SK-N-SH treated with all-trans-retinoic acid at 6 μM for 48 hours (cell line): ENCODE results near the gene UBE2Q1.

Experiments used
- ATAC-seq: fragments of 200-7000 bp; cut with Tn5 transposase; 3 replicates; pipeline ENCODE4 v1.9.1; 2020; ENCODE audit warnings: mild to moderate bottlenecking, moderate library complexity
- BACH2 ChIP-seq: fragments of 250-450 bp; sonication (Bioruptor Pico); IDR thresholded peaks from 2 replicates; pipeline ENCODE4 v1.9.0; 2021; ENCODE audit warnings: mild to moderate bottlenecking, borderline replicate concordance
- CSDC2 ChIP-seq: fragments of 250-450 bp; sonication (Bioruptor Pico); IDR thresholded peaks from 2 replicates; pipeline ENCODE4 v1.5.0; 2020; ENCODE audit warnings: mild to moderate bottlenecking, moderate library complexity
- ESRRG ChIP-seq: fragments of 250-450 bp; sonication (Bioruptor Pico); IDR thresholded peaks from 2 replicates; pipeline ENCODE4 v1.6.1; 2021; ENCODE audit warnings: mild to moderate bottlenecking
- GLIS3 ChIP-seq: fragments of 250-450 bp; sonication (Bioruptor Pico); IDR thresholded peaks from 2 replicates; pipeline ENCODE4 v1.5.0; 2020; ENCODE audit warnings: mild to moderate bottlenecking, moderate library complexity
- ISL1 ChIP-seq: fragments of 250-450 bp; sonication (Bioruptor Pico); IDR thresholded peaks from 2 replicates; pipeline ENCODE4 v2.1.2; 2022; ENCODE audit warnings: mild to moderate bottlenecking, moderate library complexity
- OSR1 ChIP-seq: fragments of 250-450 bp; sonication (Bioruptor Pico); IDR thresholded peaks from 2 replicates; pipeline ENCODE4 v1.8.0; 2022; ENCODE audit warnings: moderate library complexity, mild to moderate bottlenecking, inconsistent platforms
- PATZ1 ChIP-seq: fragments of 250-450 bp; sonication (Bioruptor Pico); IDR thresholded peaks from 2 replicates; pipeline ENCODE4 v1.8.0; 2020; ENCODE audit warnings: mild to moderate bottlenecking, moderate library complexity, borderline replicate concordance
- PPARA ChIP-seq: fragments of 250-450 bp; sonication (Bioruptor Pico); IDR thresholded peaks from 2 replicates; pipeline ENCODE4 v1.5.0; 2020; ENCODE audit warnings: mild to moderate bottlenecking, borderline replicate concordance
- RARB ChIP-seq: fragments of 250-450 bp; sonication (Bioruptor Pico); IDR thresholded peaks from 2 replicates; pipeline ENCODE4 v1.8.0; 2021; ENCODE audit warnings: mild to moderate bottlenecking, moderate library complexity
- TCF4 ChIP-seq: fragments of 250-450 bp; sonication (Bioruptor Pico); IDR thresholded peaks from 2 replicates; pipeline ENCODE4 v1.8.0; 2021; ENCODE audit warnings: mild to moderate bottlenecking, moderate library complexity, borderline replicate concordance
- TOX ChIP-seq: fragments of 250-450 bp; sonication (Bioruptor Pico); IDR thresholded peaks from 2 replicates; pipeline ENCODE4 v1.8.0; 2021; ENCODE audit warnings: mild to moderate bottlenecking, moderate library complexity, borderline replicate concordance
- TSHZ2 ChIP-seq: fragments of 250-450 bp; sonication (Bioruptor Pico); IDR thresholded peaks from 2 replicates; pipeline ENCODE4 v1.5.0; 2020; ENCODE audit warnings: mild to moderate bottlenecking, moderate library complexity
- ZC3H10 ChIP-seq: fragments of 250-450 bp; sonication (Bioruptor Pico); IDR thresholded peaks from 2 replicates; pipeline ENCODE4 v1.5.1; 2021; ENCODE audit warnings: mild to moderate bottlenecking, moderate library complexity
- ZFP3 ChIP-seq: fragments of 250-450 bp; sonication (Bioruptor Pico); IDR thresholded peaks from 2 replicates; pipeline ENCODE4 v1.5.0; 2020; ENCODE audit warnings: mild to moderate bottlenecking, moderate library complexity
- ZFP30 ChIP-seq: fragments of 450-650 bp; formaldehyde crosslinking; IDR thresholded peaks from 2 replicates; pipeline ENCODE4 v1.5.0; 2022; ENCODE audit warnings: mild to moderate bottlenecking, moderate library complexity
- ZNF565 ChIP-seq: fragments of 450-650 bp; formaldehyde crosslinking; conservative IDR thresholded peaks from 2 replicates; pipeline ENCODE4 v1.5.0; 2020; ENCODE audit warnings: low read depth, mild to moderate bottlenecking, moderate library complexity
- ZNF70 ChIP-seq: fragments of 450-650 bp; formaldehyde crosslinking; IDR thresholded peaks from 2 replicates; pipeline ENCODE4 v1.5.0; 2020; ENCODE audit warnings: mild to moderate bottlenecking, moderate library complexity
- ZNF8 ChIP-seq: fragments of 450-650 bp; formaldehyde crosslinking; IDR thresholded peaks from 2 replicates; pipeline ENCODE4 v1.5.0; 2020; ENCODE audit warnings: mild to moderate bottlenecking, moderate library complexity
- TF ChIP-seq, protein P1 (sequence below): fragments of 250-450 bp; sonication (Bioruptor Pico); IDR thresholded peaks from 2 replicates; pipeline ENCODE4 v1.5.1; 2021; ENCODE audit warnings: mild to moderate bottlenecking, moderate library complexity
- TF ChIP-seq, protein P2 (sequence below): fragments of 250-450 bp; sonication (Bioruptor Pico); IDR thresholded peaks from 2 replicates; pipeline ENCODE4 v1.8.0; 2021; ENCODE audit warnings: low read depth, mild to moderate bottlenecking, moderate library complexity, borderline replicate concordance

UBE2Q1 gene

GRCh38 chr1:154578058-154578418 is 19.6 kb upstream of the UBE2Q1 start:
- TF ChIP-seq TSHZ2 (CRISPR knock-in tag) (no peak), OSR1 (CRISPR knock-in tag) (no peak), TOX (CRISPR knock-in tag) (no peak), ZNF565 (CRISPR knock-in tag) (no peak), PATZ1 (CRISPR knock-in tag) (no peak), PPARA (CRISPR knock-in tag) (no peak), ESRRG (CRISPR knock-in tag) (no peak), ZFP30 (CRISPR knock-in tag) (no peak), ZNF70 (CRISPR knock-in tag) (no peak), CSDC2 (no peak), ZNF8 (CRISPR knock-in tag) (no peak), RARB (no peak), TCF4 (CRISPR knock-in tag) (no peak)
- TF ChIP-seq, protein P1, sequence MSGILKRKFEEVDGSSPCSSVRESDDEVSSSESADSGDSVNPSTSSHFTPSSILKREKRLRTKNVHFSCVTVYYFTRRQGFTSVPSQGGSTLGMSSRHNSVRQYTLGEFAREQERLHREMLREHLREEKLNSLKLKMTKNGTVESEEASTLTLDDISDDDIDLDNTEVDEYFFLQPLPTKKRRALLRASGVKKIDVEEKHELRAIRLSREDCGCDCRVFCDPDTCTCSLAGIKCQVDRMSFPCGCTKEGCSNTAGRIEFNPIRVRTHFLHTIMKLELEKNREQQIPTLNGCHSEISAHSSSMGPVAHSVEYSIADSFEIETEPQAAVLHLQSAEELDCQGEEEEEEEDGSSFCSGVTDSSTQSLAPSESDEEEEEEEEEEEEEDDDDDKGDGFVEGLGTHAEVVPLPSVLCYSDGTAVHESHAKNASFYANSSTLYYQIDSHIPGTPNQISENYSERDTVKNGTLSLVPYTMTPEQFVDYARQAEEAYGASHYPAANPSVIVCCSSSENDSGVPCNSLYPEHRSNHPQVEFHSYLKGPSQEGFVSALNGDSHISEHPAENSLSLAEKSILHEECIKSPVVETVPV (CRISPR knock-in tag) = no peak
- ATAC-seq = 0 out of 3 replicates have a peak, but pooled peaks have one; percentile 1

GRCh38 chr1:154577346-154578057 is 19.0 kb upstream of the UBE2Q1 start:
- ATAC-seq = no peak; the same call in 1 of the 3 replicates
- TF ChIP-seq BACH2 (CRISPR knock-in tag) (no peak), CSDC2 (no peak), OSR1 (CRISPR knock-in tag) (no peak), ZFP3 (CRISPR knock-in tag) (no peak), TOX (CRISPR knock-in tag) (no peak), ZFP30 (CRISPR knock-in tag) (no peak), ZNF70 (CRISPR knock-in tag) (no peak), GLIS3 (CRISPR knock-in tag) (no peak), RARB (no peak), ZC3H10 (CRISPR knock-in tag) (no peak)
- TF ChIP-seq, protein P2, sequence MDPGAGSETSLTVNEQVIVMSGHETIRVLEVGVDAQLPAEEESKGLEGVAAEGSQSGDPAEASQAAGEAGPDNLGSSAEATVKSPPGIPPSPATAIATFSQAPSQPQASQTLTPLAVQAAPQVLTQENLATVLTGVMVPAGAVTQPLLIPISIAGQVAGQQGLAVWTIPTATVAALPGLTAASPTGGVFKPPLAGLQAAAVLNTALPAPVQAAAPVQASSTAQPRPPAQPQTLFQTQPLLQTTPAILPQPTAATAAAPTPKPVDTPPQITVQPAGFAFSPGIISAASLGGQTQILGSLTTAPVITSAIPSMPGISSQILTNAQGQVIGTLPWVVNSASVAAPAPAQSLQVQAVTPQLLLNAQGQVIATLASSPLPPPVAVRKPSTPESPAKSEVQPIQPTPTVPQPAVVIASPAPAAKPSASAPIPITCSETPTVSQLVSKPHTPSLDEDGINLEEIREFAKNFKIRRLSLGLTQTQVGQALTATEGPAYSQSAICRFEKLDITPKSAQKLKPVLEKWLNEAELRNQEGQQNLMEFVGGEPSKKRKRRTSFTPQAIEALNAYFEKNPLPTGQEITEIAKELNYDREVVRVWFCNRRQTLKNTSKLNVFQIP (CRISPR knock-in tag) = no peak

GRCh38 chr1:154575951-154576566 is 17.6 kb upstream of the UBE2Q1 start:
- ATAC-seq = no peak
- TF ChIP-seq PATZ1 (CRISPR knock-in tag) (no peak), ZC3H10 (CRISPR knock-in tag) (no peak), CSDC2 (no peak), ZNF70 (CRISPR knock-in tag) (no peak), RARB (no peak), ZFP3 (CRISPR knock-in tag) (no peak), ZFP30 (CRISPR knock-in tag) (no peak), ISL1 (CRISPR knock-in tag) (no peak)
- TF ChIP-seq, protein P2 (CRISPR knock-in tag) = no peak
